HL-60 (cell line): Measurements from ENCODE around the gene SLC22A12.
A peak's percentile ranks its signal among the peaks of the same experiment; 100 is the strongest.

Experiments used
- DNase-seq, 2 experiments: peaks; one replicate each; pipeline ENCODE4 v3.0.0-alpha.2; 2010 to 2020; ENCODE audit warnings: low read depth in 1 of 2, low spot score in 1 of 2
- H3K27ac ChIP-seq: fragments of 250-450 bp; sonication (Bioruptor Pico); replicated peaks from 2 replicates; pipeline ENCODE4 v1.5.1; 2020; ENCODE audit warnings: mild to moderate bottlenecking, moderate library complexity
- H3K27me3 ChIP-seq: fragments of 250-450 bp; sonication (Bioruptor Pico); 2 replicates; pipeline ENCODE4 v1.5.1; 2021; ENCODE audit warnings: mild to moderate bottlenecking, moderate library complexity; ENCODE audit not compliant: insufficient read depth, poor library complexity, severe bottlenecking
- H3K4me3 ChIP-seq: replicated peaks from 2 replicates; pipeline ENCODE4 v1.5.1; 2011; ENCODE audit warnings: mild to moderate bottlenecking, control low read depth, low read length; ENCODE audit not compliant: insufficient read depth
- GABPA ChIP-seq: IDR thresholded peaks from 2 replicates; pipeline ENCODE4 v1.6.1; 2012; ENCODE audit warnings: low read depth
- POLR2AphosphoS5 ChIP-seq: IDR thresholded peaks from 2 replicates; pipeline ENCODE4 v1.6.1; 2012; ENCODE audit warnings: low read depth
- SPI1 ChIP-seq: IDR thresholded peaks from 2 replicates; pipeline ENCODE4 v1.6.1; 2012; ENCODE audit warnings: low read depth, mild to moderate bottlenecking, borderline replicate concordance
- TF ChIP-seq, protein P1 (sequence below): IDR thresholded peaks from 2 replicates; pipeline ENCODE4 v1.6.1; 2012; ENCODE audit warnings: low read depth; ENCODE audit not compliant: insufficient replicate concordance
- TF ChIP-seq, protein P2 (sequence below): IDR thresholded peaks from one replicate; pipeline ENCODE4 v1.5.1; 2011; ENCODE audit warnings: low read length, control low read depth, inconsistent platforms; ENCODE audit not compliant: insufficient read depth

Gene SLC22A12

DNA sequence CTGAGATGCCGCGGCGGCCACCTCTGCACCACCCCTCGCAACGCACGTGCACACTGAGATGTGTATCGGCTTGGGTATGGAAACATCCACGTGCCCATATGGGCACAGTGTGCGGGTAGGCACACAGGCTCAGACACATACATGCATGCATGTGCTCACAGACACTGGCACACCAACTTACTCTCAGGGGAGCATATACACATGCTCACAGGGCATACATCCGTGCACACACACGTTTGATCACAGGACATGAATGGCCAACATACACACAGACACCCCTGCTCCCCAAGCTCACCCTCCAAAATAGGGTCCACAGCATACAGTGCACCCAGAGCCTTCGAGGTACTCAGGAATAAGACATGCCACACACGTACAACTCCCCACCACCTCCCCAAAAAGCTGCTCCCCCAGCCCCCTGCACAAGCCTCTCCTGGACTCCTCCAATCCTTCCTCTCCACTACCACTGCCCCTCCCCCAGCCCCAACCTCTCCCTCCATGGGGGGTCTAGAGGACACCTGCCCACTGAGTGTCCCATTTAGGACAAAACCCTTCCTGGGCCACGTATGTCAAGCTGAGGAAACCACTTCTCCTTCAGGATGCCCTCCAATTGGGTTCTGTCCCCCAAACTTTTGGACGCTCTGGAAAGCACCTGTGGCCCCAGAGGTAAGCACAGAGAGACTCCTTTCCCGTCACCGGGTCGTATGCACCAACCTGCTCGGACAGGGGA is 53.1 kb downstream of the SLC22A12 start:
- DNase-seq, result no peak
- Histone ChIP-seq H3K4me3 (no peak overlapping the region), H3K27ac (no peak overlapping the region), H3K27me3 (peaks cover 21% of the 10 kb centered on the region)
- TF ChIP-seq, protein P1, sequence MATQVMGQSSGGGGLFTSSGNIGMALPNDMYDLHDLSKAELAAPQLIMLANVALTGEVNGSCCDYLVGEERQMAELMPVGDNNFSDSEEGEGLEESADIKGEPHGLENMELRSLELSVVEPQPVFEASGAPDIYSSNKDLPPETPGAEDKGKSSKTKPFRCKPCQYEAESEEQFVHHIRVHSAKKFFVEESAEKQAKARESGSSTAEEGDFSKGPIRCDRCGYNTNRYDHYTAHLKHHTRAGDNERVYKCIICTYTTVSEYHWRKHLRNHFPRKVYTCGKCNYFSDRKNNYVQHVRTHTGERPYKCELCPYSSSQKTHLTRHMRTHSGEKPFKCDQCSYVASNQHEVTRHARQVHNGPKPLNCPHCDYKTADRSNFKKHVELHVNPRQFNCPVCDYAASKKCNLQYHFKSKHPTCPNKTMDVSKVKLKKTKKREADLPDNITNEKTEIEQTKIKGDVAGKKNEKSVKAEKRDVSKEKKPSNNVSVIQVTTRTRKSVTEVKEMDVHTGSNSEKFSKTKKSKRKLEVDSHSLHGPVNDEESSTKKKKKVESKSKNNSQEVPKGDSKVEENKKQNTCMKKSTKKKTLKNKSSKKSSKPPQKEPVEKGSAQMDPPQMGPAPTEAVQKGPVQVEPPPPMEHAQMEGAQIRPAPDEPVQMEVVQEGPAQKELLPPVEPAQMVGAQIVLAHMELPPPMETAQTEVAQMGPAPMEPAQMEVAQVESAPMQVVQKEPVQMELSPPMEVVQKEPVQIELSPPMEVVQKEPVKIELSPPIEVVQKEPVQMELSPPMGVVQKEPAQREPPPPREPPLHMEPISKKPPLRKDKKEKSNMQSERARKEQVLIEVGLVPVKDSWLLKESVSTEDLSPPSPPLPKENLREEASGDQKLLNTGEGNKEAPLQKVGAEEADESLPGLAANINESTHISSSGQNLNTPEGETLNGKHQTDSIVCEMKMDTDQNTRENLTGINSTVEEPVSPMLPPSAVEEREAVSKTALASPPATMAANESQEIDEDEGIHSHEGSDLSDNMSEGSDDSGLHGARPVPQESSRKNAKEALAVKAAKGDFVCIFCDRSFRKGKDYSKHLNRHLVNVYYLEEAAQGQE, result no peak
- TF ChIP-seq GABPA (no peak), POLR2AphosphoS5 (no peak), SPI1 (no peak)
- TF ChIP-seq, protein P2, sequence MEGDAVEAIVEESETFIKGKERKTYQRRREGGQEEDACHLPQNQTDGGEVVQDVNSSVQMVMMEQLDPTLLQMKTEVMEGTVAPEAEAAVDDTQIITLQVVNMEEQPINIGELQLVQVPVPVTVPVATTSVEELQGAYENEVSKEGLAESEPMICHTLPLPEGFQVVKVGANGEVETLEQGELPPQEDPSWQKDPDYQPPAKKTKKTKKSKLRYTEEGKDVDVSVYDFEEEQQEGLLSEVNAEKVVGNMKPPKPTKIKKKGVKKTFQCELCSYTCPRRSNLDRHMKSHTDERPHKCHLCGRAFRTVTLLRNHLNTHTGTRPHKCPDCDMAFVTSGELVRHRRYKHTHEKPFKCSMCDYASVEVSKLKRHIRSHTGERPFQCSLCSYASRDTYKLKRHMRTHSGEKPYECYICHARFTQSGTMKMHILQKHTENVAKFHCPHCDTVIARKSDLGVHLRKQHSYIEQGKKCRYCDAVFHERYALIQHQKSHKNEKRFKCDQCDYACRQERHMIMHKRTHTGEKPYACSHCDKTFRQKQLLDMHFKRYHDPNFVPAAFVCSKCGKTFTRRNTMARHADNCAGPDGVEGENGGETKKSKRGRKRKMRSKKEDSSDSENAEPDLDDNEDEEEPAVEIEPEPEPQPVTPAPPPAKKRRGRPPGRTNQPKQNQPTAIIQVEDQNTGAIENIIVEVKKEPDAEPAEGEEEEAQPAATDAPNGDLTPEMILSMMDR, result no peak

DNA sequence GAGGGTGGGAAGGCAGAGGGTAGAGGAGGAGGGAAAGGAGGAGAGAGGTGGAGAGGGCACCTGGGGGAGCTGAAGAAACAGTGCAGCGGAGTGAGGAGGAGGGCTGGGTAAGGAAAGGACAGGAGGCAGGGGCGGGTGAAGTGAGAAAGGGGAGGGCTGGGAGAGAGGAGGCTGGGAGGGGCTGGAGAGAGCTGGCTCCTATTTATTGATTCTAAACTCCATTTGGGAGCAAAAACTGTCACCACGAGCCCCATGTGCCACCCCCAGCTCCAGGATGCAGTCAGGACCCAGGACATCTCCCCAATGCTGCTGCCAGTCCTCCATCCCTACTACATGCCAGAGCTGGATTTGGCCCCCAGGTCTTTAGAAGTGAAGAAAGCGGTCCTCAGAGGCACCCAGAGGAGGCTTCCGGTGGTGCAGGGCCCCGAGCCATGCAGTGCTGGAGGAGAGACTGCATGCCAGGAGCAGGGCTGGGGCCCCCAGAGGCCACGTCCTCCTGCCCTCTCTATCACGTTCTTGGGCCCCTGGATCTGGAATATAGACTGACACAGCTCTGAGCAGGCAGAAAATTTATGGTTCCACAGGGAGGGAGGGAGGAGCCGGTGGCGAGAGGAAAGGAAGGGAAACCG is 53.7 kb downstream of the SLC22A12 start:
- peaks cover 21% of the 10 kb centered on the region for H3K27me3 ChIP-seq
- peak in 1 of 2 experiments; percentile 56 for DNase-seq
- no peak overlapping the region for H3K4me3 ChIP-seq
- no peak overlapping the region for H3K27ac ChIP-seq
- TF ChIP-seq POLR2AphosphoS5, result no peak
- TF ChIP-seq, protein P1, result no peak
- TF ChIP-seq GABPA, result no peak
- TF ChIP-seq SPI1, result no peak
- TF ChIP-seq, protein P2, result no peak

DNA sequence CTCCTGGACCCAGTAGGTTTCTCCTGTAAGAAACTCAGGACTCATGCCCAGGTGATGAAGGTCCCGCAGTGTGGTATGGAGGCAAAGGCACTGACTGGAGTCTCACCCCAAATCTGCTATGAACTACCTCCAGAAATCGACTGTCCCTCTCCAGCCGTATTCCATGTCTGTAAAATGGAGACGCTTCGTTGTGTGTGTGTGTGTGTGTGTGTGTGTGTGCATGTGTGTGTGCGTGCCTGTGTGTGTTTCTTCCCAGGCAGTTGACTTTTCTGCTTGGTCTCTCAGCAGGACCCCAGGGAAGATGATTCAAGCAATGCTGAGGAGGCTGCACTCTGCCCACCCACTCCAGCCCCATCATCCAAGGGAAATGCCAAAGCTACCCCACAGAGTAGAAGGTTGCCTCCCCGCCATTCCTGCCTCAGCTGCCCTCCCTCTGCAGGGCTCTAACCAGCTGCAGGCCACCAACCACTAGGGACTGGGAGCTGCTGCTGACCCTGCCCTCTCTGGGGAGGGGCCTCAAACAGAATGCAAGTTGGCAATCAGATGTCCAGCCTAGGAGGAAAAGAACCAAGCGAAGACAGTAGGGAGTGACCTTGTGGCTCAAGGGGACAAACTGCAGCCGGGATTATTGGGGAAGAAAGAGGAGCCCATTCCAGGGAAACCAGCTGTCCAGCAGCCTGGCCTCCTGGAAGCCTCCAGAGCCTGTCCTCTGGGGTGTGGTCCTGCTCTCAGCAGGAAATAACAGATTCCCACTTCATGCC is 56.2 kb downstream of the SLC22A12 start:
- peaks cover 8% of the 10 kb centered on the region for H3K27me3 ChIP-seq
- no peak for TF ChIP-seq POLR2AphosphoS5
- TF ChIP-seq, protein P1, result no peak
- TF ChIP-seq, protein P2, result no peak
- no peak for TF ChIP-seq GABPA
- TF ChIP-seq SPI1, result no peak
- H3K27ac ChIP-seq, result no peak overlapping the region
- no peak for DNase-seq
- H3K4me3 ChIP-seq, result no peak overlapping the region
